NCI-H2029 (cell line): ENCODE data around the gene GABPB1.

Experiments
- DNase-seq: peaks from one replicate; lab custom pipeline; 2025; lab: John Stamatoyannopoulos, UW

Gene GABPB1

DNA sequence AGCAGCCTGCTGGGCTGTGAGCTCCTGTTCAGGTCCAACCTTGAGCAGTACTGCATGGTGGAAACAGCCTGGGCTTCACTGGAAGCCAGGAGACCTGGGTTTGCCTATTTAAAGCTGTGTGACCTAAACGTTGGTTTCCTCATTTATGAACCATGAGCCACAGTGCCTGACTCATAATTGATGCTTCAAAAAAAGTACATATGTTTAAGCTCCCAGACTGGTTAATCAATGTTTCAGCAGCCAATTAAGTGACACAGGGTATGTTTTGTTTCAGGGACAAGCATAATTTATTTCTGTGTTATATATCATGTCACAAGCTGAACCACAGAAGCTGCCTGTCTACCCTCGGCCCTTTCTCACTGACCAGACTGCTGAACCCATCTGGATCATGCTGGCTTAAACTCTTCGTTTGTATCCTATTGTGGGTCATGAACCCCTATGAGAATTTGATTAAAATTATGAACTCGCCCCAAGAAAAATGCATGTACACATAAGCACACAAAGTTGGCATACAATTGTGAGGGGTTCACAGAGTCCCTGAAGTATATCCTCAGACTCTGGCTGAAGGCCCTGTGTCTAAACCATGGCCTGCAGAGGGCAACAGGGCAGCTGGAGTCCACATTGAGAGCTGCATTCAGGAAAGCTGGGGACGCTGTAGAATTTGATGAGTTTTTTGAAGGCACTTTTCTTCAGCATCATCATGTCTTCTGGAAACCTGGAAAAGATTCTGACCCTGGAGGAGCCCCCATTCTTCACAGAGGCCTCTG, 113.1 kb downstream of the GABPB1 start:
- no peak for DNase-seq

- DNase-seq = no peak
Observed at GRCh38 chr15:50238255-50238654, 116.7 kb downstream of the GABPB1 start.

DNA sequence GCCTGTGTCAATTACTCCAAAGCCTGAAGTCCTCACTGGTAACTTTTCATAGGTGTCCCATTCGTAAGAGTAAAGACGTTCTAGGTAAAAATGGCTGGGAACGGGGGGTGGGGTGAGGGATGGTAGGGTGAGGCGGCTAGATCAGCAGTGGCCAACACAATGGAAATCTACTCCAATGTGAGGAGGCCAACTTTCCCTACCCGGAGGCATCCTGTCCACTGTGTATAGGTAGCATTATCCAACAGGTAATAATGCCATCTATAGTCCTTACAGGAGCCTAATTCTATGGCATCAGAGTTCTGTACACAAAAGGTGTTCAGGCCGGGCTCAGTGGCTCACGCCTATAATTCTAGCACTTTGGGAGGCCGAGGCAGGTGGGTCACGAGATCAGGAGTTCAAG, 118.6 kb downstream of the GABPB1 start:
- DNase-seq = no peak

DNA sequence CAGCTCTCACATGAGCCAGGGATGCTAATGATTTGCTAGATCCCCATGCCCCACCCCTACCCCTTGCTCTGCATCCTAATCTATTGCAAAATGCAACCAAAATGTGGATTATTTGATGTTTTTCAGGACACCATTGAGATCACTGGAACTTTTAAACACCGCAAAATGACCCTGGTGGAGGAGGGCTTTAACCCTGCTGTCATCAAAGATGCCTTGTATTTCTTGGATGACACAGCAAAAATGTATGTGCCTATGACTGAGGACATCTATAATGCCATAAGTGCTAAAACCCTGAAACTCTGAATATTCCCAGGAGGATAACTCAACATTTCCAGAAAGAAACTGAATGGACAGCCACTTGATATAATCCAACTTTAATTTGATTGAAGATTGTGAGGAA, 119.2 kb downstream of the GABPB1 start:
- no peak for DNase-seq

DNA sequence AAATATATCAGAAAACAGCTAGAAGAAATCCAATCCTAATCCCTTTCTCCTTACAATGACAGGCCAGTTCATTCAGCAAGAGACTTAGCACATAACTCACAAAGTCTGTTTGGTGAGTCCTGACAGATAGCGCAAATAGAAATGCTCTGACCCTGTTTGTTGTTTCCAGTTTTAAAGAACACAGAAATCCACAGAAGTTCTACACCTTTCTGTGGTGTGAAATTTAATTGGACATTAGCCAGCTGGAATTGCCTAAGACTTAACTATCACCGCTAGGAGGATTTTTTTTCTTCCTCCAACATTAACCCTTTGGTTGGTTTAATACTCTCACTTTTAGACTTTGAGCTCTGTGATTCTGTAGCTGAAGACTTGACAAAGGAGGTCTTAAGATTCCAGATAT, 120.2 kb downstream of the GABPB1 start:
- DNase-seq = no peak

DNA sequence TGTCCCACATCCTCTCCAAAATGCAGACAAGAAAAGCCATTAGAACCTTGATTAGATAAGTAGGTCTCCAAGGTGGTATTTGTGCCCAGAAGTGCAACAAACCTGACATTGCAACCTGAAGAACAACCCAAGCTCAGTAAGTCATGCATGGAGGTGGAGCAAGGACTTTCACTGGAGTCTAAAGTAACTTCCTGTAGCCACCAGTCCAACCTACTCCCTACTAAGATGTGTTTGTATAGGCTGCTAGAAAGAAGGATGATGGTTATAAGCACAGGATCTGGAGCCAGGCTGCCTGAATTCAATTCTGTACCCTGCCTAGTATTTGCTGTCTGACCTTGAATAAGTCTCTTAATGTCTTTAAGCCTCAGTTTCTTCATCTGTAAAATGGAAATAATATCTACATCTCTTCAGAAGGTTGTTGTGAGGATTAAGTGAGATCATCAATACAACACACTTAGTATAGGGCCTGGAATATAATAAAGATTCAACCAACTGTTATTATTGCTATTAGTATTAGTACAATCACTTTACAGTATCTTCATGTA, 121.7 kb downstream of the GABPB1 start:
- no peak for DNase-seq

- DNase-seq = no peak
Observed at GRCh38 chr15:50232791-50233190, 122.2 kb downstream of the GABPB1 start.

DNA sequence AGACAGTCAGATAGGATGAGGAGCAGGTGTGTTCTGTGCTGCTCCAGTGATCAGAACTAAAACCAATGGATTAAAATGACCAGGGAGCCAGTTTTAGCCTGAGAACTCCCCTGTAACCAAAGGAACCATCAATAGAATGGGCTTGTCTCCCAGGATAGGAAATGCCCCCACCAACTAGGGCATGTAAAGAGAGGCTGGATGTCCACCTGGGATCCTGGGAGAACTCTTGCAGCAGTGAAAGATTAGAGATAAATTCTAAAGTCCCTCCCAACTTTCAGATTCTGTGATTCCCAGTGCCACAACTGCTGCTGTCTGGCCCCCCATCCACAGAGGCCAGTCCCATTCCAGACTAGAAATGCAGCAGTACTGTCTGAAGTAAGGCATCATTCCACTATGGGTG, 123.2 kb downstream of the GABPB1 start:
- DNase-seq = no peak

DNA sequence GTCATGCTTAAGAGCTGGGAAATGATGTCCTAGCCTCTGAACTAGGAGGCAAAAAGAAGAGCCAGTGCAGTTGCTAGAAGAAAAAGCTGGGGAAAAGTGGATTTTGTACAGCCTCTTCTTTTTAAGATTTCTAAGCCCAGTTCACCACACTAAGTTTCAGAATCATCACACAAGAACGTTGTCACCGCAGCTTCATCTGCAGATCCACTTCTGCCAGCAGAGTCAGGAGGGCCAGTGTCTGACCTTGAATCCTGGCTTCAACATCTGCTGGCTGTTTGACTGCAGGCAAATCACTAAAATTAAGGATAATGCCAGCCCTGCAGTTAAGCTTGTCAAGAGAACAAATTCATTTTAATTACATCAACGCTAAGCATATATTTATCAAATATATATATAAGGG, 125.7 kb downstream of the GABPB1 start:
- DNase-seq = no peak

DNA sequence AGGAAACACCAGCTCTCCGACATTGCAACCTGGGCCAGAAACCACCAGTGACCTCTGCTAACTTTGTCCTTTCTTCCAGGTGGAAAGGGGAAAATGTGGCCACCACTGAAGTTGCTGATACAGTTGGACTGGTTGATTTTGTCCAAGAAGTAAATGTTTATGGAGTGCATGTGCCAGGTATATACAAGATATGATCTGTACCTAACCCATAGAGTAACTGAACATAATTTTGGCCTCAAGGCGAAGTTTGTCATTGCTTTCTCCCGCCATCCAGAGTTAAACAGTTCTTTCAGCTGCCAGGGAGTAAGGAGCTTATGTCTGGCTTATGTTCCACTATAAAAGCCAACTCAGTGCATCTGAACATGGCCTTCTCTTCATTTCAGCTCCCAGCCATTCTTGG, 126.1 kb downstream of the GABPB1 start:
- no peak for DNase-seq

GRCh38 chr15:50227076-50227475, 127.9 kb downstream of the GABPB1 start:
- DNase-seq = no peak

DNA sequence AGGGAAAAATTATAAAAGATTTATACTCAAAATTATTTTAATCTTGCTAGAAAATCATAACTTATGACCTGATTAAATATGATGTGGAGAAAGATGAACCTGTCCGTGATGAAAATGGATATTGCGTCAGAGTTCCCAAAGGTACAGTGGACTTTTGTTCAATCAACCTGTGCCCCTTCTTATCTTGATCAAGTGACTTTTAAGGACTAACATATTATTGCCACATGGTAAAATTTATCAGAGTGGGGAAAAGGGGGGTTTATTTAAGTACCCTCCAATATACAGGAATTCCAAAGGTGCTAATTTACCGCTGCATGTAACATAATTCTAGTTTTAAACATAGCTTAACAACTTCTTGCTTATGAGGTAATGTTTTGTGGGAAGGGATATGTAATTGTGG, 129.1 kb downstream of the GABPB1 start:
- no peak for DNase-seq
